Ascending aorta (tissue), 2 donors: Measurements from ENCODE around the gene CNOT9. TPM values are rescaled to one million over a fixed set of nuclear protein-coding genes. Genes with fewer than 3 reads are reported as not detected.
"Not testable (repeated sequence)": the region's sequence is repeated elsewhere in the genome, so short reads cannot be mapped to it uniquely, and the experiment has no call there.

Experiments used
- DNase-seq, 2 donors: peaks; one replicate each; pipeline ENCODE4 v3.0.0-alpha.2; 2019; ENCODE audit warnings: low spot score in 2 of 2
- H3K27ac ChIP-seq, 2 donors: fragments of 200-600 bp; sonication (generic); one replicate each; pipeline ENCODE4 v1.5.1; 2016 to 2017; ENCODE audit warnings: mild to moderate bottlenecking in 1 of 2
- H3K27me3 ChIP-seq: fragments of 200-600 bp; sonication (generic); one replicate; pipeline ENCODE4 v1.5.1; 2017
- H3K36me3 ChIP-seq, 2 donors: fragments of 200-600 bp; sonication (generic); one replicate each; pipeline ENCODE4 v1.5.1; 2016
- H3K4me1 ChIP-seq, 2 donors: fragments of 200-600 bp; sonication (generic); one replicate each; pipeline ENCODE4 v1.5.1; 2016 to 2017; ENCODE audit warnings: mild to moderate bottlenecking in 1 of 2
- H3K4me3 ChIP-seq, 2 donors: fragments of 200-600 bp; sonication (generic); one replicate each; pipeline ENCODE4 v1.5.1; 2016 to 2017; ENCODE audit warnings: mild to moderate bottlenecking in 1 of 2
- H3K9me3 ChIP-seq, 2 donors: fragments of 200-600 bp; sonication (generic); one replicate each; pipeline ENCODE4 v1.5.1; 2016
- intact Hi-C: fragments of 100-400 bp; cut with DNase I; formaldehyde crosslinking; loops from one replicate; pipeline ENCODE4 v1.15.1; 2023
- total RNA-seq: library from RNA; depleted of rRNA; stranded (reverse); fragments of >200 nt; gene quantifications from one replicate; pipeline ENCODE4 v1.1.0, GENCODE V29; 2016
- TF ChIP-seq, protein P1 (sequence below), 3 experiments: fragments of 200-600 bp in 2 of 3; fragments of 450-650 bp in 1 of 3; sonication (generic) in 2 of 3; IDR thresholded peaks; one replicate each; pipeline ENCODE4 v1.5.1; 2016 to 2019; ENCODE audit warnings: antibody characterized with exemption in 3 of 3, mild to moderate bottlenecking in 1 of 3, moderate library complexity in 1 of 3

Gene CNOT9
- total RNA-seq, 1 donor from 2014 or later, result 46.7 TPM

DNA sequence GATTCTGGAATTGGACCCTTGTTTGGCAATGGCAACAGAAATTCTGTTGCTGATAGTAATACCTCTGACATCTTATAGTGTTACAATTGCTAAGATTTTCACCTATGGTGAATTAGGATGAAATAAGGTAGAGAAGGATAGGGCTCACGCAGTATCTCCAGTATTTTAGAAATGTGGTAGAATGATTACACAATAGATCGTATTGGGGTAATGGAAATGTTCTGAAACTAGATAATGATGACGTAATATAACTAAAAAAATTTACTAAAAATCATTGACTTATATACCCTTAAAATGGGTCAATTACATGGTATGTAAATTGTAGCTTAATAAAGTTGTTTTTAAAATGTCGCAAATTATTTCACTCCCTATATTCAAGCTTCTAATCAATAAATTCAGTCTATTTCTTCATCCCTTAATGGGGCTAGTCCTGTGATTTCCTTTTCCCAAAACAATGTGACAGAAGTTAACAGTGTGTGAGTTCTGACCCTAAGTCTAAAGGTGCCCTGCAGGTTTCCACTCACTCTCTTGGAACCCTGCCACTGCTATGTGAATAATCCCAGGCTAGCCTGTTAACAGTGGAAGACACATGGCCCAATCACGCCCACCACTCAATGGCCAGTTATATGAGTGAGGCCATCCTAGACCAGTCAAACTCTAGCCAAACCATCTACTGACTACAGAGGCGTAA, 31.7 kb upstream of the CNOT9 start:
- DNase-seq, result no peak
- Histone ChIP-seq H3K27ac (no peak overlapping the region), H3K27me3 (no peaks in the 10 kb centered on the region), H3K4me1 (no peaks in the 10 kb centered on the region), H3K4me3 (no peak overlapping the region), H3K9me3 (no peaks in the 10 kb centered on the region), H3K36me3 (peaks cover 57 to 73% of the 10 kb centered on the region in 2 donors)
- TF ChIP-seq, protein P1, sequence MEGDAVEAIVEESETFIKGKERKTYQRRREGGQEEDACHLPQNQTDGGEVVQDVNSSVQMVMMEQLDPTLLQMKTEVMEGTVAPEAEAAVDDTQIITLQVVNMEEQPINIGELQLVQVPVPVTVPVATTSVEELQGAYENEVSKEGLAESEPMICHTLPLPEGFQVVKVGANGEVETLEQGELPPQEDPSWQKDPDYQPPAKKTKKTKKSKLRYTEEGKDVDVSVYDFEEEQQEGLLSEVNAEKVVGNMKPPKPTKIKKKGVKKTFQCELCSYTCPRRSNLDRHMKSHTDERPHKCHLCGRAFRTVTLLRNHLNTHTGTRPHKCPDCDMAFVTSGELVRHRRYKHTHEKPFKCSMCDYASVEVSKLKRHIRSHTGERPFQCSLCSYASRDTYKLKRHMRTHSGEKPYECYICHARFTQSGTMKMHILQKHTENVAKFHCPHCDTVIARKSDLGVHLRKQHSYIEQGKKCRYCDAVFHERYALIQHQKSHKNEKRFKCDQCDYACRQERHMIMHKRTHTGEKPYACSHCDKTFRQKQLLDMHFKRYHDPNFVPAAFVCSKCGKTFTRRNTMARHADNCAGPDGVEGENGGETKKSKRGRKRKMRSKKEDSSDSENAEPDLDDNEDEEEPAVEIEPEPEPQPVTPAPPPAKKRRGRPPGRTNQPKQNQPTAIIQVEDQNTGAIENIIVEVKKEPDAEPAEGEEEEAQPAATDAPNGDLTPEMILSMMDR (IDR thresholded peaks at IDR 0.05), result no peak
- intact Hi-C loops, result no loop called here

DNA sequence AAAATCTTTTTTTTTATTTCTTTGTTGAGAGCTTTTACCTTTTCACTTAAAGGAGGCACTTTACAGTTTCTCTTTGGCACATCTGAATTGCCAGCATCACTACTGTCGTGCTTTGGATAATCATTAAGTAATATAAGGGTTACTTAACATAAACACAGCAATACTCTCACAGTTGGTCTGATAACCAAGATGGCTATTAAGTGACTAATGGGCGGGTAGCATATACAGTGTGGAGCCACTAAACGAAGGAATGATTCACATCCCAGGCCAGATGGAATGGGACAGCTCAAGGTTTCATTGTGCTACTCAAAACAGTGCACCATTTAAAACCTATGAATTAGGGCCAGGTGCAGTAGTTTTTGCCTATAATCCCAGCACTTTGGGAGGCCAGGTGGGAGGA, 28.6 kb upstream of the CNOT9 start:
- no peak overlapping the region for H3K4me3 ChIP-seq
- intact Hi-C loops, result no loop called here
- TF ChIP-seq, protein P1 (IDR thresholded peaks at IDR 0.05), result no peak
- H3K27ac ChIP-seq, result no peak overlapping the region
- H3K4me1 ChIP-seq, result no peaks in the 10 kb centered on the region
- DNase-seq, result no peak
- no peaks in the 10 kb centered on the region for H3K27me3 ChIP-seq
- H3K9me3 ChIP-seq, result no peaks in the 10 kb centered on the region
- peaks cover 47 to 81% of the 10 kb centered on the region in 2 donors for H3K36me3 ChIP-seq

DNA sequence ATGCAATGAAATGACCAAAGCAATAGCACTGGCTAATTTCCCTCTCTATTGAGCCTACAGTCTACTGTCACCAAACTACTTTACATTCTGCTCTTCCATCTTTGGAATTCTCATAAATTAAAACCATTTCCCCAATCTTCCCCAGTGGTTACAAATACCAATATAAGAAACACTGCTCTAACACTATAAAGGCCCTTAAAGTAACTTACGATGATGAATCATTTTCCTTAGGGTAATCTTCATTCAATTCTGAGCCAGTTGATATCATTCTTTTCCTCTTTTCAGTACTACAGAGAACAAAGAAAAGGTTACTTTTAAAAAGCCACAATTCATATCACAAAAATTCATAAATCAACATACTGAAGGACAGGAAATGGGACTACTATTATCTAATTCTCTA, 22.6 kb upstream of the CNOT9 start:
- Histone ChIP-seq H3K9me3 (no peaks in the 10 kb centered on the region), H3K27ac (no peak overlapping the region), H3K4me3 (no peak overlapping the region), H3K27me3 (no peaks in the 10 kb centered on the region), H3K36me3 (peaks cover 36 to 81% of the 10 kb centered on the region in 2 donors), H3K4me1 (no peaks in the 10 kb centered on the region)
- intact Hi-C loops, result no loop called here
- DNase-seq, result no peak
- TF ChIP-seq, protein P1 (IDR thresholded peaks at IDR 0.05), result no peak

DNA sequence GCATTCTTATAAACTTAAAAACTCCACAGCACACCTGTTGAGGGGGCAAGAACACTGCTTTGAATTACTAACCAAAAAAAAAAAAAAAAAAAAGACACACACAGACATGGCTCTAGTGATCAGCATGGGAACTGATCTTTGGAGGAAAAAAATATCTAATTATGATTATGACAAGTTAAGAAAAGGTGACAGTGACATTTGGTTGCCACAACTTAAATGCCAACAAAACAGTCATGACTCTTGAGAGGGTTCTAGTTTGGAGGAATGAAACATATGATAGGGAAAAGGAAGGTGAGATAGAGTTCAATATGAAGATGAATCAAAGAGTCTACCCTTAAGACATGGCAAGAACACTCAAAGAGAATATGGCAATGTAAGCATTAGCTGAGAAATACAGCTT, 21.1 kb upstream of the CNOT9 start:
- intact Hi-C loops, result no loop called here

DNA sequence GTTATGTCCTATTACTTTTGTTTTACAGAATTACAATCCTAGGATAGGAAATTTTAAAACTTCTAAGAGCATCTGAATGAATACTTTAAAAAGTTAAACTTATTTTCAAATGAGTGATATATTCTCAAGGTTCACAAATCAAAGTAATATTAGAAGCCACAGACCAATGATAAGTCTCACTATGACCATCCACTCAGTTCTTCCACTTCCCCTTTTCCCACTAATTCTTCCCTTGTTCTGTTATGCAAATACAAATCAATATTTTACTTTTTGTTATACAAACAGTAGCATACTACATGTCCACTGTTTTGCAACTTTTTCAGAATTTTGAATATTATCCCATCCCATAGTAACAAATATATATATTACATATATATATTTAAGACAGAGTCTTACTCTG, 20.7 kb upstream of the CNOT9 start:
- no peak overlapping the region for H3K4me3 ChIP-seq
- intact Hi-C loops, result no loop called here
- peaks cover 50 to 83% of the 10 kb centered on the region in 2 donors for H3K36me3 ChIP-seq
- H3K9me3 ChIP-seq, result no peaks in the 10 kb centered on the region
- no peak for DNase-seq
- no peak overlapping the region for H3K27ac ChIP-seq
- H3K27me3 ChIP-seq, result no peaks in the 10 kb centered on the region
- no peaks in the 10 kb centered on the region for H3K4me1 ChIP-seq
- TF ChIP-seq, protein P1 (IDR thresholded peaks at IDR 0.05), result no peak

More for the DNA sequence above, 21.1 kb upstream of the CNOT9 start:
- H3K27ac ChIP-seq, result no peak overlapping the region
- no peak overlapping the region for H3K4me3 ChIP-seq
- H3K9me3 ChIP-seq, result no peaks in the 10 kb centered on the region
- peaks cover 46 to 83% of the 10 kb centered on the region in 2 donors for H3K36me3 ChIP-seq
- no peak for DNase-seq
- H3K4me1 ChIP-seq, result no peaks in the 10 kb centered on the region
- no peaks in the 10 kb centered on the region for H3K27me3 ChIP-seq
- TF ChIP-seq, protein P1 (IDR thresholded peaks at IDR 0.05), result no peak

DNA sequence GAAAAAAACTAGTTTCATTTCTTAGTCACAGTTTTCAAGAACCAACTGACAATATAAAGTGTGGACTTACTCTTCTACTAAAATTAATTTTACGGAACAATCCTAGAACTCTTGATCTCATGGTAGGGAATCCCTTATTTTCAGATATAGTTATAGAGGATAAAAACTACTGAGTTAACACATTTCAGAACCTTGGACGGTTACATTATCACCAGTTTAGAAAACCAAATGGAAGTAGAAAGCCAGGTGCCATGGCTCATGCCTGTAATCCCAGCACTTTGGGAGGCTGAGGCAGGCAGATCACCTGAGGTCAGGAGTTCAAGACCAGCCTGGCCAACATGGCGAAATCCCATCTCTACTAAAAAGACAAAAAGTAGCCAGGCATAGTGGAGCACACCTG, 14.4 kb upstream of the CNOT9 start:
- H3K36me3 ChIP-seq, result peaks cover 51 to 75% of the 10 kb centered on the region in 2 donors
- H3K27me3 ChIP-seq, H3K9me3 ChIP-seq, DNase-seq, intact Hi-C loops, H3K4me3 ChIP-seq, H3K27ac ChIP-seq, H3K4me1 ChIP-seq: not testable (repeated sequence)
